WTC11 (cell line): ENCODE data around the gene SPOCK2. TPM values are rescaled to one million over a fixed set of nuclear protein-coding genes. Genes with fewer than 3 reads are reported as not detected.

ENCODE experiments used
- ATAC-seq: fragments of 200-7000 bp; cut with Tn5 transposase; 2 replicates; pipeline ENCODE4 v1.10.0; 2021; ENCODE audit warnings: mild to moderate bottlenecking, moderate library complexity
- CTCF ChIA-PET: fragments of 300-600 bp; sonication (Branson Sonifier 250); formaldehyde crosslinking; loops from one replicate; lab custom pipeline; 2021; ENCODE audit warnings: antibody characterized with exemption; lab: Charles Lee
- POLR2A ChIA-PET: fragments of 350-600 bp; sonication (Branson Sonifier 250); formaldehyde crosslinking; loops from one replicate; lab custom pipeline; 2021; ENCODE audit warnings: antibody characterized with exemption; lab: Charles Lee
- DNase-seq: peaks from one replicate; pipeline ENCODE4 v3.0.0; 2021; ENCODE audit warnings: low spot score
- H3K27ac Mint-ChIP-seq: 2 replicates; pipeline ENCODE4 v1.8.0; 2021; ENCODE audit warnings: mixed read lengths
- H3K27me3 Mint-ChIP-seq: 2 replicates; pipeline ENCODE4 v1.8.0; 2021; ENCODE audit warnings: low read depth, mild to moderate bottlenecking, moderate library complexity, mixed read lengths
- H3K36me3 Mint-ChIP-seq: 2 replicates; pipeline ENCODE4 v1.8.0; 2021; ENCODE audit warnings: mixed read lengths
- H3K4me1 Mint-ChIP-seq: 2 replicates; pipeline ENCODE4 v1.8.0; 2022; ENCODE audit warnings: mixed read lengths
- H3K4me3 Mint-ChIP-seq: 2 replicates; pipeline ENCODE4 v1.8.0; 2021; ENCODE audit warnings: mild to moderate bottlenecking, moderate library complexity, mixed read lengths
- H3K9me3 Mint-ChIP-seq: 2 replicates; pipeline ENCODE4 v1.8.0; 2021; ENCODE audit warnings: mixed read lengths
- CBFB ChIP-seq: sonication (generic); formaldehyde crosslinking; IDR thresholded peaks from 2 replicates; pipeline ENCODE4 v1.8.1; 2022; ENCODE audit warnings: mild to moderate bottlenecking, low read depth, missing genetic modification reagents
- ESRRA ChIP-seq: sonication (generic); formaldehyde crosslinking; IDR thresholded peaks from 2 replicates; pipeline ENCODE4 v1.8.1; 2022; ENCODE audit warnings: mild to moderate bottlenecking, missing genetic modification reagents, borderline replicate concordance
- GABPB1 ChIP-seq: sonication (generic); formaldehyde crosslinking; IDR thresholded peaks from 2 replicates; pipeline ENCODE4 v1.8.1; 2023; ENCODE audit warnings: mild to moderate bottlenecking, missing genetic modification reagents
- GRHL2 ChIP-seq: fragments of 250-450 bp; sonication (Bioruptor Pico); IDR thresholded peaks from 2 replicates; pipeline ENCODE4 v1.8.0; 2022; ENCODE audit warnings: mild to moderate bottlenecking, moderate library complexity; ENCODE audit not compliant: insufficient replicate concordance, severe bottlenecking
- NFE2L1 ChIP-seq: sonication (generic); formaldehyde crosslinking; IDR thresholded peaks from 2 replicates; pipeline ENCODE4 v1.8.1; 2023; ENCODE audit warnings: missing genetic modification reagents
- NFYB ChIP-seq: sonication (generic); formaldehyde crosslinking; conservative IDR thresholded peaks from 2 replicates; pipeline ENCODE4 v1.8.0; 2022; ENCODE audit warnings: low read depth, missing genetic modification reagents
- NR1H2 ChIP-seq: sonication (generic); formaldehyde crosslinking; IDR thresholded peaks from 2 replicates; pipeline ENCODE4 v1.9.0; 2021; ENCODE audit warnings: mild to moderate bottlenecking, moderate library complexity, missing genetic modification reagents
- SMAD3 ChIP-seq: sonication (generic); formaldehyde crosslinking; IDR thresholded peaks from 2 replicates; pipeline ENCODE4 v1.8.0; 2022; ENCODE audit warnings: missing genetic modification reagents, mild to moderate bottlenecking, borderline replicate concordance
- SMAD4 ChIP-seq: sonication (generic); formaldehyde crosslinking; IDR thresholded peaks from 2 replicates; pipeline ENCODE4 v1.8.0; 2022; ENCODE audit warnings: mild to moderate bottlenecking, missing genetic modification reagents
- ZNF138 ChIP-seq: sonication (generic); formaldehyde crosslinking; conservative IDR thresholded peaks from 2 replicates; pipeline ENCODE4 v1.8.1; 2022; ENCODE audit warnings: mild to moderate bottlenecking, moderate library complexity, missing genetic modification reagents
- ZNF317 ChIP-seq: sonication (generic); formaldehyde crosslinking; IDR thresholded peaks from 2 replicates; pipeline ENCODE4 v1.8.1; 2023; ENCODE audit warnings: low read depth, mild to moderate bottlenecking, moderate library complexity, missing genetic modification reagents, borderline replicate concordance
- ZNF396 ChIP-seq: fragments of 250-450 bp; sonication (Bioruptor Pico); IDR thresholded peaks from 2 replicates; pipeline ENCODE4 v1.8.0; 2021; ENCODE audit warnings: mild to moderate bottlenecking, moderate library complexity, borderline replicate concordance
- ZNF423 ChIP-seq: fragments of 250-450 bp; sonication (Bioruptor Pico); IDR thresholded peaks from 2 replicates; pipeline ENCODE4 v2.1.2; 2022; ENCODE audit warnings: mild to moderate bottlenecking, moderate library complexity
- ZNF671 ChIP-seq: fragments of 250-450 bp; sonication (Bioruptor Pico); IDR thresholded peaks from 2 replicates; pipeline ENCODE4 v1.8.0; 2021; ENCODE audit warnings: mild to moderate bottlenecking
- total RNA-seq: library from RNA; stranded (reverse); gene quantifications from 3 replicates; pipeline ENCODE4 v1.2.3, GENCODE V29; 2021
- TF ChIP-seq, protein P1 (sequence below): sonication (generic); formaldehyde crosslinking; IDR thresholded peaks from 2 replicates; pipeline ENCODE4 v1.8.1; 2023; ENCODE audit warnings: mild to moderate bottlenecking, moderate library complexity, missing genetic modification reagents
- TF ChIP-seq, protein P2 (sequence below): sonication (generic); formaldehyde crosslinking; IDR thresholded peaks from 2 replicates; pipeline ENCODE4 v1.8.0; 2023; ENCODE audit warnings: missing genetic modification reagents
- TF ChIP-seq, protein P3 (sequence below): sonication (generic); formaldehyde crosslinking; IDR thresholded peaks from 2 replicates; pipeline ENCODE4 v1.8.0; 2022; ENCODE audit warnings: mild to moderate bottlenecking, missing genetic modification reagents
- TF ChIP-seq, protein P4 (sequence below): sonication (generic); formaldehyde crosslinking; IDR thresholded peaks from 2 replicates; pipeline ENCODE4 v1.8.0; 2023; ENCODE audit warnings: mild to moderate bottlenecking, missing genetic modification reagents
- TF ChIP-seq, protein P5 (sequence below): sonication (generic); formaldehyde crosslinking; IDR thresholded peaks from 2 replicates; pipeline ENCODE4 v1.8.1; 2022; ENCODE audit warnings: low read depth, mild to moderate bottlenecking, moderate library complexity, missing genetic modification reagents, borderline replicate concordance
- TF ChIP-seq, protein P6 (sequence below): sonication (generic); formaldehyde crosslinking; IDR thresholded peaks from 2 replicates; pipeline ENCODE4 v1.8.1; 2023; ENCODE audit warnings: mild to moderate bottlenecking, missing genetic modification reagents, moderate library complexity

SPOCK2 gene
- total RNA-seq, 1 experiment from 2014 or later, result 4.7 TPM

DNA sequence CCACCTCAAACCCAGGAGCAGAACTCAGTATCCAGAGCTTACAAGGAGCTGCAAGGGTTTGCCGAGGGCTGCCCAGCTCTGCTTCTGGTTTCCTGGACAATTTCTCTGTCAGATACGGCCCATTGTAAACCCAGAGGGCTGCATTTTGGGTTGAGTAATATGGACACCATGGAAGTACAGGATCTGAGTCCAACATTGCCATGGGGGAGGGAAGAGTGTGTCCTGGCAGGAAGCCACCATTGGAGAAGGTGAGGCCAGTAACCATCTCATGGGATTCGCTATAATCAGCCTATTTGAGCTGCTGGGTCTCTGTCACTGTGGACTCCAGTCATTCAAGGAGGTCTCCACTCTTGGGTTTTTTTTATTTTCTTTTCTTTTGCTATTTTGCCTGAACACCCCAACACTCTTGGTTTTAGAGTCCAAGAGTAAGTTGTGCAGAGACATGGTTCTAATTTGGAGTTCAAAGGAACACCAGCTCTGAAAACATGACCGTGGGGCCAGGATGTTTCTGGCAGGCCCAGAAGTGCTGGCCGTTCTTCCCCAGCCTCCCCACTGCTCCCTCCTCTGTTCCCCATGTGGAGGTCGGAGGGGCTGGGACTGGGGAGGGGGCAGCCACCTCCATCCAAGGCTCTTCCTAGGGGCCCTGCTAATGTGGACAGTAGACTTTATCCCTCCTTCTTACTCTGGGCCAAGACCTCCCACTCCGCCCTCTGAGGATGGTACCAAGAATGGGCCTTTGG is 77.9 kb downstream of the SPOCK2 start (continued):
- TF ChIP-seq ZNF317 (CRISPR knock-in tag) (no peak), SMAD3 (CRISPR knock-in tag) (no peak), ZNF423 (CRISPR knock-in tag) (no peak), ESRRA (CRISPR knock-in tag) (no peak)

DNA sequence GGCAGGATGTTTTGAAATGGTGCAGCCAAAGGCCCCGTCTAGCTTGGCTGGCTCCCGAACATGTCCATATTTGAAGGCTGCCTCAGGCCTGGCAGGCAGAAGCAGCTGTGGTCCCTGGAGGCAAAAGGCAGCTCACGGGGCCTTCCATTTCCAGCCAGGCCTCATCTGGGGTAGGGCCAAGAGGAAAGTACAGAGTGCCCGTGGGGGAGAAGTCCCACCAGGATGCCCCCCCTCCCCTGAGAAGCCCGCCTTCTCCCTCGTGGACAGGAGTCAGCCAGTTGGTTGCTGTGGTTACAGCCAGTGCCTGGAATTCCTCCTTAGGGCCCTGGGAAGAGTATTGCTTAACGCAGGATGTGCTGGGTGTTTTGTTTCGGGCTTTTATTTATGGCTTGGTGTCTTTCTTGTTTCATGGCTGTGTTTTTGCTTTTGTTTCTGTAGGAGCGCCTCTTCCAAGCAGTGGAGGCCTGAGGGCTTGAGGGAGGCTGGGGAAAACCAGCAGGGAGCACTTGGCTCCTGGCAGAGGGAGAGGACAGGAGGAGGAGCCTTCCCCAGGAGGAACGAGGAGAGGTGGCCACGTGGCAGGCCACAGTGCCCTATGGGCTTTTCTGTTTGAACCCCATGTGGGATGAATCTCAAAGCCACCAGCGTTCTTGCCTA is 78.8 kb downstream of the SPOCK2 start:
- ATAC-seq (peak; percentile 24; the same call in 1 of the 2 replicates), DNase-seq (no peak)
- Mint-ChIP-seq H3K27ac (peak overlapping the region; percentile 76; the same call in 1 of the 2 replicates), H3K4me1 (peaks cover 3% of the 10 kb centered on the region; the same call in 1 of the 2 replicates), H3K4me3 (no peak overlapping the region), H3K9me3 (no peaks in the 10 kb centered on the region), H3K27me3 (no peaks in the 10 kb centered on the region), H3K36me3 (no peaks in the 10 kb centered on the region)
- no peak for TF ChIP-seq CBFB (CRISPR knock-in tag)
- TF ChIP-seq, protein P1, sequence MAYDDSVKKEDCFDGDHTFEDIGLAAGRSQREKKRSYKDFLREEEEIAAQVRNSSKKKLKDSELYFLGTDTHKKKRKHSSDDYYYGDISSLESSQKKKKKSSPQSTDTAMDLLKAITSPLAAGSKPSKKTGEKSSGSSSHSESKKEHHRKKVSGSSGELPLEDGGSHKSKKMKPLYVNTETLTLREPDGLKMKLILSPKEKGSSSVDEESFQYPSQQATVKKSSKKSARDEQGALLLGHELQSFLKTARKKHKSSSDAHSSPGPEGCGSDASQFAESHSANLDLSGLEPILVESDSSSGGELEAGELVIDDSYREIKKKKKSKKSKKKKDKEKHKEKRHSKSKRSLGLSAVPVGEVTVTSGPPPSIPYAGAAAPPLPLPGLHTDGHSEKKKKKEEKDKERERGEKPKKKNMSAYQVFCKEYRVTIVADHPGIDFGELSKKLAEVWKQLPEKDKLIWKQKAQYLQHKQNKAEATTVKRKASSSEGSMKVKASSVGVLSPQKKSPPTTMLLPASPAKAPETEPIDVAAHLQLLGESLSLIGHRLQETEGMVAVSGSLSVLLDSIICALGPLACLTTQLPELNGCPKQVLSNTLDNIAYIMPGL (CRISPR knock-in tag), result no peak
- no peak for TF ChIP-seq GABPB1
- TF ChIP-seq ZNF138 (CRISPR knock-in tag), result no peak
- no peak for TF ChIP-seq NFYB (CRISPR knock-in tag)
- no peak for TF ChIP-seq SMAD3 (CRISPR knock-in tag)
- no peak for TF ChIP-seq SMAD4 (CRISPR knock-in tag)
- TF ChIP-seq, protein P2, sequence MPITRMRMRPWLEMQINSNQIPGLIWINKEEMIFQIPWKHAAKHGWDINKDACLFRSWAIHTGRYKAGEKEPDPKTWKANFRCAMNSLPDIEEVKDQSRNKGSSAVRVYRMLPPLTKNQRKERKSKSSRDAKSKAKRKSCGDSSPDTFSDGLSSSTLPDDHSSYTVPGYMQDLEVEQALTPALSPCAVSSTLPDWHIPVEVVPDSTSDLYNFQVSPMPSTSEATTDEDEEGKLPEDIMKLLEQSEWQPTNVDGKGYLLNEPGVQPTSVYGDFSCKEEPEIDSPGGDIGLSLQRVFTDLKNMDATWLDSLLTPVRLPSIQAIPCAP (CRISPR knock-in tag), result no peak
- no peak for TF ChIP-seq GRHL2
- no peak for TF ChIP-seq NFE2L1
- no peak for TF ChIP-seq ZNF396 (CRISPR knock-in tag)
- TF ChIP-seq ZNF671, result no peak
- TF ChIP-seq ESRRA (CRISPR knock-in tag), result no peak
- TF ChIP-seq, protein P3, sequence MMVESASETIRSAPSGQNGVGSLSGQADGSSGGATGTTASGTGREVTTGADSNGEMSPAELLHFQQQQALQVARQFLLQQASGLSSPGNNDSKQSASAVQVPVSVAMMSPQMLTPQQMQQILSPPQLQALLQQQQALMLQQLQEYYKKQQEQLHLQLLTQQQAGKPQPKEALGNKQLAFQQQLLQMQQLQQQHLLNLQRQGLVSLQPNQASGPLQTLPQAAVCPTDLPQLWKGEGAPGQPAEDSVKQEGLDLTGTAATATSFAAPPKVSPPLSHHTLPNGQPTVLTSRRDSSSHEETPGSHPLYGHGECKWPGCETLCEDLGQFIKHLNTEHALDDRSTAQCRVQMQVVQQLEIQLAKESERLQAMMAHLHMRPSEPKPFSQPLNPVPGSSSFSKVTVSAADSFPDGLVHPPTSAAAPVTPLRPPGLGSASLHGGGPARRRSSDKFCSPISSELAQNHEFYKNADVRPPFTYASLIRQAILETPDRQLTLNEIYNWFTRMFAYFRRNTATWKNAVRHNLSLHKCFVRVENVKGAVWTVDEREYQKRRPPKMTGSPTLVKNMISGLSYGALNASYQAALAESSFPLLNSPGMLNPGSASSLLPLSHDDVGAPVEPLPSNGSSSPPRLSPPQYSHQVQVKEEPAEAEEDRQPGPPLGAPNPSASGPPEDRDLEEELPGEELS (CRISPR knock-in tag), result no peak
- no peak for TF ChIP-seq NR1H2 (CRISPR knock-in tag)
- TF ChIP-seq, protein P4, sequence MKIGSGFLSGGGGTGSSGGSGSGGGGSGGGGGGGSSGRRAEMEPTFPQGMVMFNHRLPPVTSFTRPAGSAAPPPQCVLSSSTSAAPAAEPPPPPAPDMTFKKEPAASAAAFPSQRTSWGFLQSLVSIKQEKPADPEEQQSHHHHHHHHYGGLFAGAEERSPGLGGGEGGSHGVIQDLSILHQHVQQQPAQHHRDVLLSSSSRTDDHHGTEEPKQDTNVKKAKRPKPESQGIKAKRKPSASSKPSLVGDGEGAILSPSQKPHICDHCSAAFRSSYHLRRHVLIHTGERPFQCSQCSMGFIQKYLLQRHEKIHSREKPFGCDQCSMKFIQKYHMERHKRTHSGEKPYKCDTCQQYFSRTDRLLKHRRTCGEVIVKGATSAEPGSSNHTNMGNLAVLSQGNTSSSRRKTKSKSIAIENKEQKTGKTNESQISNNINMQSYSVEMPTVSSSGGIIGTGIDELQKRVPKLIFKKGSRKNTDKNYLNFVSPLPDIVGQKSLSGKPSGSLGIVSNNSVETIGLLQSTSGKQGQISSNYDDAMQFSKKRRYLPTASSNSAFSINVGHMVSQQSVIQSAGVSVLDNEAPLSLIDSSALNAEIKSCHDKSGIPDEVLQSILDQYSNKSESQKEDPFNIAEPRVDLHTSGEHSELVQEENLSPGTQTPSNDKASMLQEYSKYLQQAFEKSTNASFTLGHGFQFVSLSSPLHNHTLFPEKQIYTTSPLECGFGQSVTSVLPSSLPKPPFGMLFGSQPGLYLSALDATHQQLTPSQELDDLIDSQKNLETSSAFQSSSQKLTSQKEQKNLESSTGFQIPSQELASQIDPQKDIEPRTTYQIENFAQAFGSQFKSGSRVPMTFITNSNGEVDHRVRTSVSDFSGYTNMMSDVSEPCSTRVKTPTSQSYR, result no peak
- TF ChIP-seq, protein P5, sequence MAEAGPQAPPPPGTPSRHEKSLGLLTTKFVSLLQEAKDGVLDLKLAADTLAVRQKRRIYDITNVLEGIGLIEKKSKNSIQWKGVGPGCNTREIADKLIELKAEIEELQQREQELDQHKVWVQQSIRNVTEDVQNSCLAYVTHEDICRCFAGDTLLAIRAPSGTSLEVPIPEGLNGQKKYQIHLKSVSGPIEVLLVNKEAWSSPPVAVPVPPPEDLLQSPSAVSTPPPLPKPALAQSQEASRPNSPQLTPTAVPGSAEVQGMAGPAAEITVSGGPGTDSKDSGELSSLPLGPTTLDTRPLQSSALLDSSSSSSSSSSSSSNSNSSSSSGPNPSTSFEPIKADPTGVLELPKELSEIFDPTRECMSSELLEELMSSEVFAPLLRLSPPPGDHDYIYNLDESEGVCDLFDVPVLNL (CRISPR knock-in tag), result no peak
- TF ChIP-seq, protein P6, sequence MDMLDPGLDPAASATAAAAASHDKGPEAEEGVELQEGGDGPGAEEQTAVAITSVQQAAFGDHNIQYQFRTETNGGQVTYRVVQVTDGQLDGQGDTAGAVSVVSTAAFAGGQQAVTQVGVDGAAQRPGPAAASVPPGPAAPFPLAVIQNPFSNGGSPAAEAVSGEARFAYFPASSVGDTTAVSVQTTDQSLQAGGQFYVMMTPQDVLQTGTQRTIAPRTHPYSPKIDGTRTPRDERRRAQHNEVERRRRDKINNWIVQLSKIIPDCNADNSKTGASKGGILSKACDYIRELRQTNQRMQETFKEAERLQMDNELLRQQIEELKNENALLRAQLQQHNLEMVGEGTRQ (CRISPR knock-in tag), result no peak
- ChIA-PET CTCF (interaction anchor here (1.7 kb wide), 1 partner anchor 39 kb away, joined by 7 read pairs; no protein-coding TSS in a partner anchor), POLR2A (no interaction called here)
